ENCODE data around the gene ARID5B.

DNA sequence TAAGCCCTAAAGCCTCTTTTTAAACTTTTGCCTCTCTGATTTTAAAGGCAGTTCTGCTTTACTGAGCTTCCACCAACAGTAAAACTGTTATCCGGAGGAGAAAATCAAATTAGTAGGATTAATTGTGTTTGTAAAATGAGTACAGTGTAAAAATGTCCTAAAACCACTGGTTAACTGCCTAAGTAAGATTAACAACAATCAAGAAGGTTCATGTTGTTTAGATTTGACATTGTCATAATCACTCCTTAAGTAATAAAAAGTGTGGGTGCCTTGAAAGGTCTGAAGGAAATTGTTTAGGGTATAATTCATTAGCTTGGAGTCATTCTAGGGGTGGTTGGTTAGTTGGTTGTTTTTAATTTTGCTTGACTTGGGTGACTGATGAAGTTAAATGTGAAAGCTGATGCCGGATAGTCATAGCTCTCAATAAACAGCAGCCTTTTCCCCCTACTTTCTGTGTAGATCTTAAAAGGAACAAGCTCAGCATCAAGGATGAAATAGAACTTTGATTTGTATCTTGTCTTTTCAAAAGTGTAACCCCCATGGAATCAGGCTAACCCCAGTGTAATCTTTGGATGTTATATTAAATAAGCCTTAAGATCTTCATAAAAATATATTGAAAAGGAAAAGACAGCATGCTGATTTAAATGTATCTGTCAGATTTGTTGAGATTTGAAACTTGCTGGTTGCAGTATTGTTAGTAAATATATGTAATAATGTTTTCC is 148.3 kb downstream of the ARID5B start:
- TF ChIP-seq SIN3A (IDR thresholded peaks at IDR 0.05; ENCODE audit: borderline replicate concordance, low read depth, low read length) (no peak), TAF1 (IDR thresholded peaks at IDR 0.05; ENCODE audit: borderline replicate concordance, low read depth, low read length) (no peak), ELF1 (IDR thresholded peaks at IDR 0.05) (no peak)
- TF ChIP-seq, protein P1, sequence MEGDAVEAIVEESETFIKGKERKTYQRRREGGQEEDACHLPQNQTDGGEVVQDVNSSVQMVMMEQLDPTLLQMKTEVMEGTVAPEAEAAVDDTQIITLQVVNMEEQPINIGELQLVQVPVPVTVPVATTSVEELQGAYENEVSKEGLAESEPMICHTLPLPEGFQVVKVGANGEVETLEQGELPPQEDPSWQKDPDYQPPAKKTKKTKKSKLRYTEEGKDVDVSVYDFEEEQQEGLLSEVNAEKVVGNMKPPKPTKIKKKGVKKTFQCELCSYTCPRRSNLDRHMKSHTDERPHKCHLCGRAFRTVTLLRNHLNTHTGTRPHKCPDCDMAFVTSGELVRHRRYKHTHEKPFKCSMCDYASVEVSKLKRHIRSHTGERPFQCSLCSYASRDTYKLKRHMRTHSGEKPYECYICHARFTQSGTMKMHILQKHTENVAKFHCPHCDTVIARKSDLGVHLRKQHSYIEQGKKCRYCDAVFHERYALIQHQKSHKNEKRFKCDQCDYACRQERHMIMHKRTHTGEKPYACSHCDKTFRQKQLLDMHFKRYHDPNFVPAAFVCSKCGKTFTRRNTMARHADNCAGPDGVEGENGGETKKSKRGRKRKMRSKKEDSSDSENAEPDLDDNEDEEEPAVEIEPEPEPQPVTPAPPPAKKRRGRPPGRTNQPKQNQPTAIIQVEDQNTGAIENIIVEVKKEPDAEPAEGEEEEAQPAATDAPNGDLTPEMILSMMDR (IDR thresholded peaks at IDR 0.05) = no peak
